Stimulated activated CD8-positive, alpha-beta memory T cell treated with anti-CD3 and anti-CD28 coated beads, Interleukin-12 subunit alpha, Interleukin-12 subunit beta, amount 100 ng/mL, for 4 hours (primary cell): Measurements from ENCODE around the gene ZBTB22.
A peak's percentile ranks its signal among the peaks of the same experiment; 100 is the strongest.

Experiments used
- DNase-seq: peaks from one replicate; pipeline ENCODE4 v3.0.0-alpha.2; 2020; ENCODE audit warnings: low read depth

Gene ZBTB22

DNA sequence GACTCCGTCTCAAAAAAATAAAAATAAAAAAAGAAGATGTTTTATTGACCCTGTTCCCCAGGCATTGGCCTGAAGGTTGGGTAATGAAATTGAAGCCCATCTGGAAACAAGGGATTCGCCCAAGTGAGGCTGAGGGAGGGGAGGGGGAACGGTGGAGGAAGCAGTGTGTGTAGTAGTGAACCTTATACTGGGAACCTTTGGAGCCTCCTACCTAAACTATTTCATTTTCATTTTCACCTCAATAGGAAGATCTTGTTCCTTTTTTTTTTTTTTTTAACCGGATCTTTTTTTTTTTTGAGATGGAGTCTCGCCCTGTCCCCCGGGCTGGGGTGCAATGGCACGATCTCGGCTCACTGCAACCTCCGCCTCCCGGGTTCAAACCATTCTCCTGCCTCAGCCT lies 13.2 kb upstream of the ZBTB22 start:
- DNase-seq = no peak

DNA sequence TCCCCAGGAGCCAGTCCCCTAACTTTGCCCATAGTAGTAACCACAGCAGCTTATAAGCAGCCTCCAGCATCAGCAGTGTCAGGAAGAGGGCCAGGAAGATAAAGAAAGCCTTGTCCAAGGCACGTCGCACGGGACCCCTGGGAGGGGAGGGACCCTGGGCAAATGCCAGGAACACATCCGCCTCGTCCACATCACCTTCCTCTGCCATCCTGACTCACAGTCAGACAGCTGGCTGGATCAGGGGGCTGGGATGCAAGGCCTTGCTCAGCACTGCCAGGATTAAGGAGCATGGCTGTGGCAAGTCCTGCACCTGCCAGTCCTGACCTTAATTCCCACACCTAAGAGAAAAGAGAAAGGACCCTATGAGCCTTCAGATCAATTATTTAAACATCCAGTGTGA lies 11.5 kb upstream of the ZBTB22 start:
- no peak for DNase-seq

DNA sequence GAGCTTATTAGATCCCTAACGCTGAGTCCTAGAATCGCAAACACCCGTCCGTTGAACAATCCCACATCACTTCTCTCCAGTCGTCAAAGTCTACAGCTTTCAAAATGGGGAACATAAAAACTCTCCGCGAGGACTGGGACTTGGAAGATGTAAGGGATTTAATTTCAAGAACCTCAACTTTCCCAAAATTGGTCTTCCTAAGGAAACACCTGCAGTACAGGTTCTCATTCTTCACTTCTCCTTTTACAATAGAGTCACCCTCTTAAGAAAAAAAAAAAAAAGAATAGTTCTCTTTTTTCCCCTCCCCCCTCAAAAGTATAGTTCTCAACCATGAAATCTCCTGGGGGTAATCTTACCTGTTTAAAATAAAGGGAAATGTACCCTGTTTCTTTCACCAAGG lies 6.6 kb upstream of the ZBTB22 start:
- DNase-seq = no peak

DNA sequence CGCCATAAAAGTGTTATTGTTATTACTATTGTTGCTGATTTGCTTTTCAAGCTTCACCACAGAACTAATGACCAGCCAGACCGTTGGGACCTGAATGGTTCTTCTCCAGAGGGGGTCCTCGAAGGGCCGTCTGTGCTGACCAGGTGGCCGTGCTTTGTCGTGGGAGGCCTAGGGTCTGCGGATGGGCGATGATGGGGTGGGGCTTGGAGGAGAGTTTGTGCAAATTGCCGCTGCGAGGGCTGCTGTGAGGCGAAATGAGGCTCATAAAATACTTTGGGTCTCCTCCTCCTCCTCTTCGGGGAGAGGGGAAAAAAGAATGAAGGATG lies 6.0 kb upstream of the ZBTB22 start:
- no peak for DNase-seq

DNA sequence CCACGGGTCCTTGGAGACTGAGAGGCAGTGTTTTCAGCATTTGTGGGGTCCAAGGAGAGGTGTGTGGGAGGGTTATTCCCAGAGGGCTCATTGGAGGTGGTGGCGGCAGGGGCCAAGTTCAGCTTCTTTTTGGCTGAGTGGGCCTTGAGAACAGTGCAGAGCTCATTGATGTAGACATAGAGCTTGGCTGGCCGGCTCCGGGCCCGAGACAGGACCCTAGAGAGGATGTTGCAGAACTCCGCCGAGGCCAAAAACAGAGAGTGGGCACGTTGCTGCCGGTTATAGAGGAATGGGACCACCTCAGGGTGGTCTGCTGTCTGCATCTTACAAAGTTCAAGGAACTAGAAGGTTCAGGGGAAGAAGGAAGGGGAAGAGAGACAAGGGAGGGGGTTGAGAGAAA lies 3.7 kb upstream of the ZBTB22 start:
- no peak for DNase-seq

DNA sequence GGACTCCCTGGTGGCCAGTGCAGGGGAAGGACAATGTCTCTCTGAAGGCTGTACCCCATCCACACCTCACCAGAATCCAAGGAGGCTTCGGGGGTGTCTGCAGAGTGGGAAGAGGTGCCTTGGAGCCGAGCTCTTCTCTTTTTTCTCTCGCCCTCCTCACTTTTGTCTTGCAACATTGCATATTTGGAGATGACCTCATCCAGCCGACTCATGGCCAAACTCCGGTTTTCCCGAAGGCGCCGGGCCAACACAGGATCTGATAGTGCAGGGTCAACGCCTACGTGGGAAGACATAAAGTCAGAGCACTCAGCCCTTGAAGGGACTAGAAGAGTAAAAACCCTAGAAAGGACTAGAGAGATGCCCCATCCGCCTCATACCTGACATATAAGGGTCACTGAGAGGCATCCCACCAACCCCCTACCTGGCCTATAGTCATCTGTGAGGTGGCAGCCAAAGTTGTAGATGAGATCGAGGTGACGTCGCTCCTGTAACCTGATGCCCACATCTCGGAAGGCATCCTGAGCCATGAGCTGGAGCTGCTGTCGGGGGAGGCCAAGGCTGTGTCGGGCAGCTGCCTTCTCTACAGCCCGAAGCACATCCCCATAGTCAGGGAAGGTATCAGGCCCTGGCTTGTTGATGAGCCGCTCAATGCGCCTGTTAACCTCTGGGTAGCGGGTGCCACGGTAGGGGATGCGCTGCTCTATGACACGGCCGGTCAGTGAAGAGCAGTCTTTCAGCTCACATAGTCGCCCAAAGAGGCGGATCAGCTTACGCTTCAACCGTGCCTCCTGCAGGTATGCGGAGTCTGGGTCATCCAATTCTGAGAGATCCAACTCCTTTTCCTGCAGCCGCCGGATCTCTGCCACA lies 3.0 kb upstream of the ZBTB22 start:
- no peak for DNase-seq

DNA sequence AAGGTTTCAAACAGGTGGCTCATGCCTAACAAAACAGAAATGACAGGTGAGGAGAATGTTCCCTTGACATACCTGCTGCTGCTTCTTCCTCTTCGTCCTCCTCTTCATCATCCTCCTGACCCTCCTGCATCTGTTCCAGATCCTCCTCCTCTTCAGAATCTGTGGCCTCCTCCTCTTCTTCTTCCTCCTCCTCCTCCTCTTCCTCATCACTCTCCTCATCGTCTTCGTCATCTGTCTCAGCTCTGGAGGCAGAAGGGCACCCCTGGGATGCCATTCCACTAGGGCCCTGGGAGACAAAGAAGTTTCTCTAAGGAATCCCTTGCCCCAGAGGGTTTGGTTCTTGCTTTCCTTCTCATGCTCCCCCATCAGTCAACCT lies 2.4 kb upstream of the ZBTB22 start:
- DNase-seq = no peak

DNA sequence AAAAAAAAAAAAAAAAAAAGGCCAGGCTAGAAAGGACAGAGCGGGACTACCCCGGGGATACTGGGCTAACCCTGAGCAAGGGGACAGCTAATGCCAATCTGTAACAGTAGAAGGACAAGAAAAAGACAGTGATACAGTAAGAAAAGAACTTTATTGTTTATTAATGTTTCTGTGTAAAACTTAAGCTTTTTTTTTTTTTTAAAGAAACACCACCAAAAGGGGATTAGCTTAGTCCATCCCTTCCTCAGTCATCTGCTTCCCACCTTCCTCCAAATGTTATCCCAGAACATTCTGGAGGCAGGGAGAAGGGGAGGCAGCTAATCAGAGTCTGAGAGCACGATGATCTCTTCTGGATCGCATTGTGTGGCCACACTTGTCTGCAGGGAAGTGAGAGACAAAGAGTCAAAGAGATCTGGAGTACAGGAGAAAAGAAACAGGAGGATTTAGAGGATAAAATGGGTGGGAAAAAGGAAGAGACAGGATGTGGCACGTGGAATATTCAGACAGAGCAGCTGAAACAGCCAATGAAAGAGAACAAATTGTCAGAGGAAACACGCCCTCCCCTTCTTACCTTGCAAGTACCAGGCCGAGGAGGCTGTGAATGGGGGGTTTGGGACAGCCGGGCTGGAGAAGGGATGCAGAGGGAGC lies 1.0 kb upstream of the ZBTB22 start:
- DNase-seq = no peak

DNA sequence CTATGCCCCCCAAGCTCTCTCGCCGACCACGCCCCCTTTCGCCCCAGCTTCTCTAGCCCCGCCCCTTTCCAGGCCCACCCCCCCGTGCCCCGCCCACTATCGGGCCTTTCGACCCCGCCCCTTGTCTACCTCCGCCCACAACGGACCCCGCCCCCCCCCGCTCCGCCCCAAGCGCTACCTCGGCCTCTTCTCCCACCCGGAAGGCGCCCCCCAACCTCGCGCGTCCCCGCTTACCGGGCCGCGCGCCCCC lies 200 bp downstream of the ZBTB22 start:
- DNase-seq = no peak

DNA sequence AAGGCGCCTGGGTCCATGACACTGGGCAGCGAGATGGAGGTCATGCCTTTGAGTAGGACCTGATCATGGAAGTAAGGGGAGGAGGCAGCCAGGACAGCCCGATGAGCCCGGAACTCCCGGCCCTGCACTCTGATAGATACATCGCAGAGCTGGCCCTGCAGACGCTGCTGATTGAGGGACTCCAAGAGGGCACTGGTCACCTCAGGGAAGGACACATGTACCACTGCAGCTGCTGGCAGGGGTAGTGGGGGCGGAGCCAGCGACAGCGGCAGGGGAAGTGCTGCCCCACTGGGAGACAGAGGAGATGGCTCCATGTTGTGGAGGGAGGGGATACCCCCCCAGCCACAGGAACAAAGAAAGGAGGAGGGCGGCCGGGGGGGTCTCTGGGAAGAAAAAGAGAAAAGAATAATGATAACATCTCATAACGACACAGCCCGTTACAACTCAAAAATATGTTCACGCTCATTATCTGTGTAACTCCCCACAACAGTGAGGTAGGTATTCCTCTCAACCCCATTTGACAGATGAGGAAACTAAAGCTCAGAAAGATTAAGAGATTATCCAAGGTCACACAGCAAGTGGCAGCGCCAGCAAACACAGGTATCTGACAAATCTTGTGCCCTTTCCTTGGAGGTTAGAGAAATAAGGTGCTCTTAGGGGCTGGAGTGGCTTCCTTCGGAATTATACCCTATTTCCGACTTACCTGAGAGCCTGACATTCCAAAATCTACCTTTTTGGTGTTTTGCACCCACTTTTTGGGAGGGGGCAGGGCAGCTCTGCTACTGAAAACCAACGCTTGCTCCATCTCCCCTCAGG lies 733 bp downstream of the ZBTB22 start:
- no peak for DNase-seq

DNA sequence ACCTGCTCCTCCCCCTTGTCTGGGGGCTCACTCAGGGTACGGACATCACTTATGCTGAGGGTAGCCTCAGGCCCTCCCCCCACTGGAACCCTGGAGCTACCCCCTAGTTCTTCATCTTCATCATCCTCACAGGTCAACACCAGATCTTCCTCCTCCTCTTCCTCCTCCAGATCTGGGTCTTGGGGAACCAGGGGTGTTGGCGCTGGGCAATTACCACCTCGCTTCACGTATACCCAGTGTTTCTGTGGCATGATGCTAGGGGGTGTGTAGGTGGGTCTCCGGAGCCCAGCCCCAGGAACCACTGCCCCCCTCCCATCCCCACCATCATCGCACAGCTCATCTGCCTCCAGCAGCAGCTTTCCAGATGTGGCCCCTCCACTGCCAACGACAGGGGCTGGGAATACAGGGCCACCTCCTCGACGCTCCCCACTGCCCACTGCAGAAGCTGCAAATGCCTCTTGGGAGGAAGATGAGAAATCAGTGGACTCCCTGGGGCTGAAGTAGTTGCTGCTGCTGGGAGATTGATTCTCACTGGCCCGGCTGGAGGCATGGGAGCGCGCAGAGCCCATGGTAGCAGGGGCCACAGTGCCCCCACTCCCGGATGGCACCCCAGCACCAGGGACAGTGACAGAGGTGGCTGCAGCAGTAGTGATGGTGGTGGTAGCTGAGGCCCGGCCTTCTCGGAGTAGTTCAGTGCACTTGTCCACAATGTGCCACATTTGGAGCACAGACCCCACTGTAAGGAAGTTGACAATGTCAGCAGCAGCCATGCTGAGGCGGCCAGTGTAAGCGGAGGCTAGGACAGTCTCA lies 1.5 kb downstream of the ZBTB22 start:
- DNase-seq = no peak

DNA sequence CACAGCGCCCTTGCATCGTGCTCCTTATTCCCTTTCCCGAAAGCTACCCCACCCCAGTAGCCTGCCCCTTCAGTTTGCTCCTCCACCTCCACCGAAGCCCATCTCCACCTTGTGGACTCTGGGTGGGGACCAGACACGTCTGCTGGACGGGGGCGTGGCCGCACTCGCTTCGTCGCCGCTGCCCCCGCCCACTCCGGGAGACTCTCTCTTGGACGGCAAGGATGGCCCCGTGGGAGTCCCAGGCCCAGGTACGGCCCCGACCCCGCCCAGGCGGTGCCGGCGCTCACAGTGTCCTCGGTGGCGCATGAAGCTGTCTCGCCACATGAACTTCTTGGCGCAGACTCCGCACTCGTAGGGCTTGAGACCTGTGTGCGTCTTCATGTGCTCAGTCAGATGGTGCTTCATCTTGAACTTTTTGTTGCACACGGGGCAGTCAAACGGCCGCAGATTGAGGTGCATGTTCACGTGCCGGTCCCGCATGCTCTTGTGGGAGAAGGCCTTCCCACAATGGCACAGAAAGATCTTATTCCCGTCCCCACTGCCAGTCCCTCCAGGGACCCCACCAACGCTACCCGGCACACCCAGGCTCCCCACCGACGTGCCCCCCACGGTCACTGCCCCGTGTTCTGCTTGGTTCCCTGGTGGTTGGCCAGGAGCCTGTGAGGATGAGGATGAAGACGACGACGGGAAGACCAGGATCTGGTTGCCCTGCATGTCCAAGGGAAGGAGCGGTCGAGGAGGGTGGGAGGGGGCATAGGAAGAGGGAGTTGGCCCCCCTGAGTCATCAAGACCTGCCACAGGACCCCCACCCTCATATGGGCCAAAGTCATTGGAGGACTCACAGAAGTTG lies 2.4 kb downstream of the ZBTB22 start:
- no peak for DNase-seq

DNA sequence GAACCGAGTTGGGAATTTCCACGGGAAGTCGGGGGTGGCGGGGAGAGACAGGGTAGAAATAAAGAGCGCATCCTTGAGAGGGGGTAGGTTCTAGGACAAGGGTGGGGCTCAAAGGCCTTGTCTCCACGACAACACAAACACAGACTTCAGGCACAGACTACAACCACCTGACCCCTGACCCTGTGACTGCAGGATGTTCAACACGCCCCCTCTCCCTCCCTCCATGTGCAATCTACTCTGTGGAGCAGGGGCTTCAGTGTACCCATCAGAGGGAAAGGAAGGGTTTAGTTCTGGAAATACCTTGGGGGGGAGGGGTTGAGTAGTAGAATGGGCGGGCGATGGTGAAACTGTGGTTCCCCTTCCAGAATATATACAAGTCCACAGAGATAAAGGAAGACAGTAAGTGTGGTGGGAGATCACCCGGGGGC lies 3.0 kb downstream of the ZBTB22 start:
- DNase-seq = peak; percentile 55

DNA sequence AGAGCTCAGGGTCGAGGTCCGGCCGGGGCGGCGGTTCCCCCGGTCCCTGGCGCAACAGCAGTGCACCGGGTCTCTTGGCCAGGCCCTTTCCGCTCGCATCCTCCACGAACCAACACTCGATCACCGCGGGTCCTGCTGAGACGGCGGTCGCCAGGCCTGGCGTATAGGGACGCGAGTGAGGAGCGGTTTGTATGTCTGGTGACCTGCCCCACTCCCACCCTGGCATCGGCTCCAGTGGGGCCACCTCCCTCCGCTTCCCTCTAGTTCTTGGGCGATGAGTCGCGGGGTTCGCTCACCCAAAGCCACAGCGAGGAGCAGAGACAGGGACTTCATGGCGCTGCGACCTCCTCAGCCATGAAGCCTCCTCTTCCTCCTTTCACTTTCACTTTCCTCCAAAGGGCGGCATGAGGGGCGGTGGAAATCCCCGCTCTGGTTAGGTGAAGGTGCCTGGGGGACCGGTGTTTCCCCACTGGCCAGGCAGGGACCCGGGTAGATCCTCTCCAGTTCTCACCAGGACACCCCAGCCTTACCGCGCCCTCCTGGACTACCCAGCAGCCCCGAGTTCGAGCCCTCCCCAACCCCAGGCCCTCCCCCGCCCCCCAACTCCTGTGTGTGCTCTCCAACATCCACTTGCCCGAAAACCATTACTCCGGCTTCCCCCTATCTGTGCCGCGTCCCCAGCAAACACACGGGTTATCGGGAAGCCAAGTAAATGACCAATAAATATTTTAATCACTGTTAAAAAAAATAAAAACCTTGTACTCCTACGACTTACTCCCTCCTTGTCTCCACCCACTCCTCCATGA lies 3.6 kb downstream of the ZBTB22 start, which contains the start of gene TAPBP:
Gene TAPBP (minus strand): TSS at position 370 of the 806 bp plus-strand sequence. CDS start 37 bp downstream, at position 333.
- peak; percentile 80 for DNase-seq

DNA sequence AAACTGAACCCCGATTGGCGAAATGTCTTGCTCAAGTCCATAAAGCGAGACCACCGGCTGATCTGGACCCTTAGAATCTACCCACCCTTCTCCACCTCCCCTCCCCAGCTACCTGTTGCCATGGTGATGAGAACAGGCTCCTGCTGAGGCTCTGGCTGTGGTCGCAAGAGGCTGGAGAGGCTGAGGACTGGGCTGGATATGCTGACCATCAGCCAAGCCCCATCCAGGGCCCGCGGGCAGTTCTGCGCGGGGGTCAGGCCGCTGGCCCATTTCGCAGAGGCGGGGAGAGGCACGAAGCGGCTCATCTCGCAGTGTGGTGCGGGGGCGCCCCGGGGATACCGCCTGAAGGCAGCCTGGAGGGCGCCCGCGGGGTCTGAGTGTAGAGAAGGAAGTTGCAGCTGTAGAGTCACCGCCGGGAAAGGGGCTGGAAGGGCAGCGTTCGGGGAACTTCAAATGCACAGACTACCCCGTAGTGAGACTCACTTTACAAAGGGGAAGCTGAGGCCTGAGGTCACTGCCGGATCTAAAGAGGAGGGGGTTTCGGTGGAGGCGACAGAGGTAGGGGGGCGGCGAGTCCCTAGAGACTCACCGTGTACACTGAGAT lies 4.3 kb downstream of the ZBTB22 start:
- DNase-seq = no peak

DNA sequence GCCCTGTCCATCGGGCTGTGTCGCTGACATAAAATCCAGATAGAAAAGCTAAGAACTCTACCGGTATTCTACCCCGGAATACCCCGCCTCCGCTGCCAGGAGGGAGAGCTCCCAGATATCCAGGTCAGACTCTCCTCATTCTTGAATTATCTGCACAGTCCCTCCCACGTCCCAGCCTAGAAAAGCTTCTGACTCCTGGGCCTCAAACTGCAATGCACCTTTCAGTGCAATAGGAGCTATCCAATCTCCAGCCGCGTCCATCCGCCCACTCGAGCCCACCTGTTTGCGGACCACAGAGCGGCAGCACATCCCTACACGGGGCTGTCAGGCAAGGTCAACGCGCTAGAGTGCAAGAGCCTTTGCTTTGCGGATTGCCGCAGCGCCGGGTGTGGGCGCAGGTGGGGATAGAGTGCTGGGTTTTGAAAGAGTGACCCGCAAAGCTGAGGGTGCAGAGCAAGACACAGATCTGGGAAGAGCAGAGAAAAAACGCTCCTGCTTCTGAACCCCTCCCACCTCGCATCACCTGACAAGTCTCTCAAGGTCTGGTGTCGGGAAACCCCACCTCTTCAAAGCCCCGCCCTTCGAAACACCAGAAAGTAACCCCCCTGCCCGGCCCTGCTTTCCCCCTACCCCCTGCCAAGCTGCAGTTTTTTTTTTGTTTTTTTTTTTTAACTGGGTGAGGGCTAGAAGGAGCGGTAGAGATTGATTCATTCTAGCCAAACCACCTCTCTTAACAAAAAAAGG lies 5.0 kb downstream of the ZBTB22 start:
- peak; percentile 63 for DNase-seq

DNA sequence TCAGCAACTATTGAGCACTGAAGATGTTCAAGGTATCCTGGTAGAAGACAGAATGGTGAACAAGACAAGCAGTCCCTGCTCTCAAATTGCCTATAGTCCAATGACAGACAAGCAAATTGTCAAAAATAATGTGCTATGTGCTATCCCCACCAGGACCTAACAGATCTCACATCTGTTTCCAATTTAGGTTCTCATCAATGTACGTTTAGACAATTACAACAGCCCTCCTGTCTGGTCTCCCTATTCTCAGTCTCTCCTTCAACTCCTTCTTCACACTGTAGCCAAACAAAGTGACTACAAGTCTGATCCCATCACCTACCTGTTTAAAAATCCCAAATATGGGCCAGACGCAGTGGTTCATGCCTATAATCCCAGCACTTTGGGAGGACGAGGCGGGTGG lies 11.2 kb downstream of the ZBTB22 start:
- DNase-seq = no peak

DNA sequence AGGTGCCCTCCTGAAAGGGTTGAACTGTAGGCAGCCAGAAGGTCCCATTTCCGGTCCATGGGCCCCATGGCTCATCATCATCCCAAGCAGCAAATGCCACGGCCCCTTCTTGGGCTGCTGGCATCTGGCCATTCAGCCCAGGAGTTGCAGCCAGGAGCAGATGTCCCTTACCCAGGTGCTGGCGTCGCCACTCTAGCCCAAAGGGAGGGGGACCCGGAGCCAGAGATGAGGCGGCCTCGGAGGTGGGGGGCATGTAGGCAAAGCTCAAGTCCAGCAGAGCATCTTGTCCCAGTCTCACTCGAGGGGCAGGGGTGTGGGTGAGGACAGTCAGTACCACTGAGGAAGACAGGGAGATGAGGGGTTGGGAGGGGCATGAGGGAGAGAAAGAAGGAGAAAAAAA lies 12.5 kb downstream of the ZBTB22 start:
- no peak for DNase-seq

DNA sequence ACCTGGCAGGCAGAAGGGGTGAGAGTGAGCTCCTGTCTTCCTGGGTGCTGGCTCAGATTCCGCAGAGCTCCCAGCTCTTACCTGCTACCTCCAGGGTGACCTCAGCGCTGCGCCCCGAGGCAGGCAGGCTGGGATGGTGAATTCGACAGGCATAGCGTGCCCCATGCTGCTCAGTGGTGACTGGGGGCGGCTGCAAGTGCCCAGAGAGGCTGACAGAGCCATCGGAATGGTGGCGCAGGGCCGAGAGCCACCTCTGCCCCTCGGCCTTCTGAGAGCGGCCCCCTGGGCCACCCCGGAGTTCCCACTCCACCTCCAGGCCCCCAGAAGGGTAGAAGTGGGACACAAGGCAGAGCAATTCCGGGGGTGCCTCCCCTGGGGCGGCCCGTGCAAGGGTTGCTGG lies 13.3 kb downstream of the ZBTB22 start:
- DNase-seq = no peak
